ENCODE measurements around the gene ANKRD30BL.
"Not testable (repeated sequence)": the region's sequence is repeated elsewhere in the genome, so short reads cannot be mapped to it uniquely, and the experiment has no call there.

ANKRD30BL gene, protein sequence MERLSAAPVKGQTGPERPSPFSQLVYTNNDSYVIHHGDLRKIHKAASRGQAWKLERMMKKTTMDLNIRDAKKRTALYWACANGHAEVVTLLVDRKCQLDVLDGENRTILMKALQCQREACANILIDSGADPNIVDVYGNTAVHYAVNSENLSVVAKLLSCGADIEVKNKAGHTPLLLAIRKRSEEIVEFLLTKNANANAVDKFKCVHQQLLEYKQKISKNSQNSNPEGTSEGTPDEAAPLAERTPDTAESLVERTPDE

DNA sequence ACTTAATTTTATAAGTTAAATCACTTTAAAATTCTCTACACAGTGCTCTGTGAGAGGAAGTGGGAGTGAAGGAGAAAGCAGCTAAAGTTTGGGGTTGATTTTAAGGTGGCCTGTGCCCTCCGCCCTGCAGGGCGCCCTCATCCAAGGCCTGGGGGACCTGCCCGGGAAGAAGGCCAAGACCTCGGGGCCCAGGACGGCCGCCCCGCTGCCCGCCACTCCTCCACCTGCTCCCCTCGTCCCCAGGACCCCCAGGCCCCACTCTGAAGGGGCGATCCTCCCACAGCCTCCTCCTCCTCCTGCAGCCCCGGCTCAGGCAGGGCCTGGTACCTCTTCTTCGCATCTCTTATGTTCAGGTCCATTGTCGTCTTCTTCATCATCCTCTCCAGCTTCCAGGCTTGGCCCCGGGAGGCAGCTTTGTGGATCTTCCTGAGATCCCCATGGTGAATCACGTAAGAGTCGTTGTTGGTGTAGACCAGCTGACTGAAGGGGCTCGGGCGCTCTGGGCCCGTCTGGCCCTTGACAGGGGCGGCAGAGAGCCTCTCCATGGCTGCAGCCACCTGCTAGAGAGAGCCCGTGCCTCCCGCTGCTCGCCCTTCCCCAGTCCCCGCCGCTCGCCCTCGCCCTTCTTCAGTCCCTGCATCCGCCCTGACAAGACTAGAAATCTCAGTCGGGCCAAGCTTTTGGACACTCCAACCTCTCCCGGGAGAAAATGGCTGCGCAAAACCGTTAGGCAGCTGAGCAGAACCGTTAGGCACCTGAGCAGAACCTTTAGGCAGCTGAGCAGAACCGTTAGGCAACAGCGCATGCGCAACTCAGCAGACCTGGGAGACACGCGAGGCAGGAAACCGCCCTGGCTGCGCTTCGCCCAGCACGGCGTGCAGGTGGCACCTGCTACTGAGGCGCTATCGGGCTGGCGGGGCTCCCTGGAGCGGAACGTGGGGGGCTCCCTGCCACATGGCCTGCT is at the start of gene ANKRD30BL:
Gene ANKRD30BL (minus strand): TSS at position 792 of the 964 bp plus-strand sequence. CDS start 247 bp downstream, at position 545.
- DNase-seq: not testable (repeated sequence)

GRCh38 chr2:132202866-132203265 is 41.1 kb upstream of the ANKRD30BL start:
- DNase-seq: not testable (repeated sequence)

DNA sequence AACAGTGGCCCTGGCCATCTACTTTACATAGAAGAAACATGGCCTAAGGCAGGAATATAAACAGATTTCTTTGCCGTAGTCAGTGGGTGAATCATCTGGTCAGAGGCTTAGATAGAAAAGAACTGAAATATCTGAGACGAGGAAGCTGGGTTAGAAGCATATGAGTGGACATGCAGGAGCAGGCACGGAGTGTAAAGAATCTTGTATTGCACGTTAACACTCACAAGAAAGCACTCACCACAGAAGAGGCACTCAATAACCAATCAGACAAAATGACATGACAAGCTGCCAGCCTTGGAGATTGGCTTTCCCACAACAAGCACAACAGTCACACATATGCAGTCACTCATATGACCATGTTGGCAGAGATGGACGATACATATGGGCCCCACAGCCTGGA is 31.1 kb upstream of the ANKRD30BL start:
- not testable (repeated sequence) for DNase-seq

DNA sequence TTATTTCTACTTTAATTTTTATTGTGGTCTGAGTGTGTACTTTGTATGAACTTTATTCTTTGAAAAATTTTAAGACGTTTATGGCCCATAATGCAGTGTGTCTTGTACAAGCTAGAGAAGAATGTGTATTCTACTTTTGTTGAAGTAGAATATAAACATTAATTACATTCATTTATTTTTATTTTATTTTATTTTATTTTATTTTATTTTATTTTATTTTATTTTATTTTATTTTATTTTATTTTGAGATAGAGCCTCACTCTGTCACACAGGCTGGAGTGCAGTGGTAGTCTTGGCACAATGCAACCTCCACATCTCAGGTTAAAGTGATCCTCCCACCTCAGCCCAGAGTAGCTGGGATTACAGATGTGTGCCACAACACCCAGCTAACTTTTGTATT is 5.3 kb upstream of the ANKRD30BL start:
- DNase-seq: not testable (repeated sequence)

- DNase-seq: not testable (repeated sequence)
These were observed 441 bp upstream of the ANKRD30BL start for GRCh38 chr2:132162125-132162660.

DNA sequence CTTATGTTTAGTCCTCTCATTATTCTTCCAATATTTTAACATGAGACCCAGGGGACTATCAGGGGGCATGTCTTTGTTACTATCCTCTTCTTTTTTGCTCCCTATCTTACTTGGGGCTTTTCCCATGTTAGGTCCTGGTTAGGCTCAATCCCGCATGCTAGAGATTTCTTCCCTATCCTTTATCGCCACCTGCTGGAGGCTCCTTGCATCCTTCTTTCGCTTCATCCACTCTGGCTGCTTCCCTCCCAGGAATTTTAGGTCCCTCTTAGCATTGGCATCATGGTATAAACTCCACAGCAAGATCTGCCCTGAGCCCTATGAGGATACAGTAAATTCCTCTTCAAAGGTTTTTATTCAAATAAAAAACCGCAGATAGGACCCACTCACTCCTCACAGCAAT is 15.0 kb downstream of the ANKRD30BL start:
- peak; percentile 0 for DNase-seq

Data from DMS 273 treated with DMSO at 0.1 percent for 48 hours (cell line).